ENCODE data around the gene HS3ST5. TPM values are rescaled to one million over a fixed set of nuclear protein-coding genes. Genes with fewer than 3 reads are reported as not detected.

The HS3ST5 gene
- total RNA-seq, 4 donors from 2014 or later: not detected

DNA sequence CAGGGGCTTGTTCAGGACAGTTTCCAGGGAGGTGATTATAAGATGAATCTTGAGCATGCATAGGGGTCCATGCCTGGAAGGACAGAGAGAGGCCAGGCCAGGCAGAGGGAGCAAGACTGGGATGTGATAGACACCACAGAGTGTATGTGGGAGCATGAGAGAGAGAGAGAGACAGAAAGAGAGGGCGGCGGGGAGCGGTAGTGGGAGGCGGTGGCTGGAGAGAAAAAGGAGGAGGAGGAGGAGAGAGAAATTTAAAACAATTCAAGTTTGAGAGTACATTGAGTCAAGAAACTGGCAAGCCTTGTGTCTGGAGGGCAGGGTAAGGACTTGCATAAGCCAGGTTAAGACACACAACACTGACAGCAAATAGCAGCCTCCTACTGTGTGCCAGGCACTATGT, 209.0 kb downstream of the HS3ST5 start:
- WGBS, 2 donors: 89 to 97% methylated on average over 4 of the region's 4 CpGs

DNA sequence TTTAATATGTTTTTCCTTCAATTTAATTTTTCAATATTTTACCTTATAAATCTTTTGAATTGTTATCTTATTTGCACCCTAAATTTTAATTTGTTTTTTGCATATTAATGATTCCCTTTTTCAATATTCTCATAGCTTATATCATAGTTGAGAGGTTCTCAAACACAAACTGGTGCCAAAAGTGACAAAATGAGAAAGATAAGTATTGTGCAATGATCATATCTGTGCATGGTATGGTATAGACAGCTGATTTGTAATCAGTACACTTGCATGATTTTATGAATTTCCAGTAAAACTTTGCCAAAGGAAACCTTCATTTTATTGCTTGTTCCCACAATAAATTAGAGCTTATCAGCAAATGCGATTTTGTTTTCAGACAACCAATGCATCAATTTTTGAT, 210.9 kb downstream of the HS3ST5 start:
- 43 to 54% methylated on average over 1 of the region's 1 CpG for WGBS, 2 donors
- intact Hi-C loops (cut with DNase I; ENCODE audit: low total_unique reads): no loop called here
- no peak overlapping the region for H3K4me3 ChIP-seq (ENCODE audit: low read depth, poor library complexity, severe bottlenecking)
- no peak for TF ChIP-seq POLR2A (IDR thresholded peaks at IDR 0.05)
- TF ChIP-seq, protein P1, sequence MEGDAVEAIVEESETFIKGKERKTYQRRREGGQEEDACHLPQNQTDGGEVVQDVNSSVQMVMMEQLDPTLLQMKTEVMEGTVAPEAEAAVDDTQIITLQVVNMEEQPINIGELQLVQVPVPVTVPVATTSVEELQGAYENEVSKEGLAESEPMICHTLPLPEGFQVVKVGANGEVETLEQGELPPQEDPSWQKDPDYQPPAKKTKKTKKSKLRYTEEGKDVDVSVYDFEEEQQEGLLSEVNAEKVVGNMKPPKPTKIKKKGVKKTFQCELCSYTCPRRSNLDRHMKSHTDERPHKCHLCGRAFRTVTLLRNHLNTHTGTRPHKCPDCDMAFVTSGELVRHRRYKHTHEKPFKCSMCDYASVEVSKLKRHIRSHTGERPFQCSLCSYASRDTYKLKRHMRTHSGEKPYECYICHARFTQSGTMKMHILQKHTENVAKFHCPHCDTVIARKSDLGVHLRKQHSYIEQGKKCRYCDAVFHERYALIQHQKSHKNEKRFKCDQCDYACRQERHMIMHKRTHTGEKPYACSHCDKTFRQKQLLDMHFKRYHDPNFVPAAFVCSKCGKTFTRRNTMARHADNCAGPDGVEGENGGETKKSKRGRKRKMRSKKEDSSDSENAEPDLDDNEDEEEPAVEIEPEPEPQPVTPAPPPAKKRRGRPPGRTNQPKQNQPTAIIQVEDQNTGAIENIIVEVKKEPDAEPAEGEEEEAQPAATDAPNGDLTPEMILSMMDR (IDR thresholded peaks at IDR 0.05): no peak
- DNase-seq (ENCODE audit: low spot score in 2 of 2): no peak

More for the DNA sequence above, 209.0 kb downstream of the HS3ST5 start:
- H3K4me3 ChIP-seq (ENCODE audit: low read depth, poor library complexity, severe bottlenecking): no peak overlapping the region
- no peak for DNase-seq (ENCODE audit: low spot score in 2 of 2)
- TF ChIP-seq, protein P1 (IDR thresholded peaks at IDR 0.05): no peak
- TF ChIP-seq POLR2A (IDR thresholded peaks at IDR 0.05): no peak
- intact Hi-C loops (cut with DNase I; ENCODE audit: low total_unique reads): no loop called here

DNA sequence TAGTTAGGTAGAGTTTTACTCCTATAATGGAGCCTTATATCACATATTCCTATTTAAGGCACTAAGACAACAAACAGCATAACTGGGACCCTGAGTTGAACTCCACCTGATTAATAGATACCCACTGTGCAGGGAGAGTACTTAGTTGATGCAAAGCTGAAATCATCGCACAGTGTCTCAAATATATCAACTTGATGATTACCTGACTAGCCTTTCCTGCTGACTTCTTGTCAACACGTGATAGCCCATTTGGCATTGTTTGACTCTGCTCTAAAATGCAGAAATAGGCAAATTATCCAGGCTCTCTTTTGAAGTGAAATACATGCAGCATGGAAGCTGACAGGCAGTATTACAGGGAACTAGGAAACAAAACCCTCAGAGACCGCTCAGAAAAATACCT, 217.2 kb downstream of the HS3ST5 start:
- DNase-seq (ENCODE audit: low spot score in 2 of 2): no peak
- no peak overlapping the region for H3K4me3 ChIP-seq (ENCODE audit: low read depth, poor library complexity, severe bottlenecking)
- TF ChIP-seq, protein P1 (IDR thresholded peaks at IDR 0.05): no peak
- no peak for TF ChIP-seq POLR2A (IDR thresholded peaks at IDR 0.05)
- 56 to 77% methylated on average over 3 of the region's 3 CpGs for WGBS, 2 donors
- intact Hi-C loops (cut with DNase I; ENCODE audit: low total_unique reads): no loop called here

DNA sequence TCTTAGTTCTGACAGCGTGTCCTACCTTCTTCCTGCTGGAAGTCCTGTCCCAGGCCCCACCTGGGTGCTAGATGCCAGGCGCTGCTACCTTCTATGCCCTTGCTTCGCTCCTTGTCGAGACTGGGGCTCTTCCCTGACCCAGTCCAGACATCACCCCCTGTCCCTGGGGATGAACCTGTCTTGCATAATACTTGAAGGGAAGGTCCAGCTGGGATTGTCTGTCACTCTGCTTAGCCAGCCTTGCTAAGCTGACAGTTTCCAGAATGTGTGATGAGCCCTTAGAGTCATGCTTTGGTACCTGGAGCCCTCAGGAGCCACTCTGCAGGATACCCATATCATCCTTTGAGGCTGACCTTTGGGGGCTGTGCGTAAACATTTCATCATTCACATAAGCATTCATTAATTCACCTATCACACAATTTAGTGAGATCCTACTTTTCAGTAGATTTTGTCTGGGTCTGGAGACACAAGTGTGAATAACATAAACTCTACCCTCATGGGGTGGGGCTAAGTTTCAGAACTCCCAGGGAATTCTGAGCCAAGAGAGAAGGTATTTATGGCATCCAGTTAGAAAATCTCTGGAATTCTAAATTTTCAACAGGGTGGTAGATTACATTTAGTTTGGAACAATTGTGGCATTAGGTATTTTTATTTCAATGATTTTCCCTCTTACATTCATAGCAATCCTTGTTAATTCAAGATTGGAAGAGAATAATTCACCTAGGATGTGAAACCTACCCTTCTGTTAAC, 220.7 kb downstream of the HS3ST5 start:
- WGBS, 2 donors: 82 to 86% methylated on average over 5 of the region's 5 CpGs
- intact Hi-C loops (cut with DNase I; ENCODE audit: low total_unique reads): no loop called here
- TF ChIP-seq POLR2A (IDR thresholded peaks at IDR 0.05): no peak
- TF ChIP-seq, protein P1 (IDR thresholded peaks at IDR 0.05): no peak
- no peak for DNase-seq (ENCODE audit: low spot score in 2 of 2)
- H3K4me3 ChIP-seq (ENCODE audit: low read depth, poor library complexity, severe bottlenecking): no peak overlapping the region

DNA sequence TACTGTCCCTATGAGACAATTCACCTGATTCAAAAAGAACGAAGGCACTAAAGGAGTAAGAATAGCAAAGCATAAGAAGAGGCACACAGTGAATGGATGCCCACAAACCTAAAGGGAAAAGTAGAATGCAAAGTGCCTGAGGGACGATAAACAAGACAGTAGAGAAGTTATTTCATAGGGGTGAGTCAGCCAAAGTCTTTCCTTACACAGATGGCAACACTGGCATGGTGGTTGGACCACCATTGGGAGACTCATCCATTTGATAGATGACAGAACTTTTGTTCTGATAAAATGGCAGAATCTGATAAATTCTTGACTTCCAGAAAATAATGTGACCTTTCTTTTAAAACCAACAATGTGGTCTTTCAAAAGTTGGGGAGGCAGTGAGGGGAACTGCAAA, 223.8 kb downstream of the HS3ST5 start:
- WGBS, 2 donors: 87 to 88% methylated on average over 2 of the region's 2 CpGs
- no peak overlapping the region for H3K4me3 ChIP-seq (ENCODE audit: low read depth, poor library complexity, severe bottlenecking)
- no peak for TF ChIP-seq POLR2A (IDR thresholded peaks at IDR 0.05)
- TF ChIP-seq, protein P1 (IDR thresholded peaks at IDR 0.05): no peak
- intact Hi-C loops (cut with DNase I; ENCODE audit: low total_unique reads): no loop called here
- no peak for DNase-seq (ENCODE audit: low spot score in 2 of 2)

DNA sequence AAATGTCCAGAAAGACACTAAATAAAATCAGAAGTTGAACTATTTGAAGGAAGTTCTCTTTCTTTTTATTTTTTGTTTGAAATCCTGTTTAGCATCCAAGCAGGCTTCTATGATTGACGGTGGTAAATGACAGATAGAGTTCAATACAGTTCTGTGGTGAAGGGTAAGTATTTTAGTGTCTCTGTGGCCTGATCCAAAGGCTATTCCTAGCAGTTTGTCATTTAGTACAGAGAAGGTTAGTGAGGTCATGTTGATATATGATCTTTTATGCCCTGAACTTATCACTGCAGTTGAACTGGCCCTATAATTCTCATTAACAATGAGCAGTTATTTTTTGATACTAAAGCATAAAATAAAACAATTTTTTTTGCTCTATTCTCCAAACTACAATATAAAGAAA, 227.2 kb downstream of the HS3ST5 start:
- TF ChIP-seq POLR2A (IDR thresholded peaks at IDR 0.05): no peak
- TF ChIP-seq, protein P1 (IDR thresholded peaks at IDR 0.05): no peak
- intact Hi-C loops (cut with DNase I; ENCODE audit: low total_unique reads): no loop called here
- WGBS, 2 donors: 44 to 90% methylated on average over 1 of the region's 1 CpG
- no peak for DNase-seq (ENCODE audit: low spot score in 2 of 2)
- no peak overlapping the region for H3K4me3 ChIP-seq (ENCODE audit: low read depth, poor library complexity, severe bottlenecking)
